Stomach (tissue), 9 donors: ENCODE data around the gene PROM2. TPM values are rescaled to one million over a fixed set of nuclear protein-coding genes. Genes with fewer than 3 reads are reported as not detected.

Source experiments
- DNase-seq, 2 donors: peaks; one replicate each; pipeline versions ENCODE4 v3.0.0 to v3.0.0-alpha.2; 2013 to 2019
- H3K27ac ChIP-seq, 5 donors: fragments of 200-600 bp in 4 of 5; sonication (generic) in 4 of 5; one replicate each; pipeline ENCODE4 v1.5.1; 2013 to 2019; ENCODE audit warnings: mild to moderate bottlenecking in 1 of 5, moderate library complexity in 1 of 5
- H3K27me3 ChIP-seq, 3 donors: fragments of 200-600 bp; sonication (generic); one replicate each; pipeline ENCODE4 v1.5.1; 2017 to 2019; ENCODE audit warnings: mixed run types in 1 of 3
- H3K36me3 ChIP-seq, 4 donors: fragments of 200-600 bp; sonication (generic); 1 replicate in 3 of 4; 2 replicates in 1 of 4; pipeline ENCODE4 v1.5.1; 2016 to 2019
- H3K4me1 ChIP-seq, 4 donors: fragments of 200-600 bp; sonication (generic); one replicate each; pipeline ENCODE4 v1.5.1; 2016 to 2019
- H3K4me3 ChIP-seq, 4 donors: fragments of 200-600 bp; sonication (generic) in 3 of 4; one replicate each; pipeline ENCODE4 v1.5.1; 2016 to 2019; ENCODE audit warnings: mild to moderate bottlenecking in 1 of 4
- H3K9me3 ChIP-seq, 4 donors: fragments of 200-600 bp; sonication (generic); one replicate each; pipeline ENCODE4 v1.5.1; 2016 to 2019
- EP300 ChIP-seq: sonication (generic); formaldehyde crosslinking; IDR thresholded peaks from one replicate; pipeline ENCODE4 v1.6.1; 2017; ENCODE audit warnings: antibody characterized with exemption
- POLR2A ChIP-seq, 4 donors: fragments of 450-650 bp; IDR thresholded peaks; one replicate each; pipeline ENCODE4 v1.6.1; 2016; ENCODE audit warnings: antibody characterized with exemption in 4 of 4, control low read depth in 2 of 4, mild to moderate bottlenecking in 1 of 4, moderate library complexity in 1 of 4
- POLR2AphosphoS5 ChIP-seq, 3 donors: sonication (generic); formaldehyde crosslinking; IDR thresholded peaks; one replicate each; pipeline ENCODE4 v1.6.1; 2016; ENCODE audit warnings: antibody characterized with exemption in 3 of 3
- WGBS, 5 donors: extraction: QIAGEN DNeasy Blood & Tissue Kit in 3 of 5; methylation state at CpG; one replicate each; pipeline versions ENCODE4 v1.1.5 to v1.1.7; 2013 to 2018; 5-methylcytosine and 5-hydroxymethylcytosine counted together
- intact Hi-C: fragments of 100-400 bp; cut with DNase I; formaldehyde crosslinking; loops from one replicate; pipeline ENCODE4 v1.15.1; 2023; ENCODE audit warnings: low total_unique reads
- polyA plus RNA-seq, 3 donors: library from polyadenylated mRNA; stranded (reverse); fragments of 200-250 nt; gene quantifications; one replicate each; pipeline ENCODE4 v1.2.3, GENCODE V29; 2013
- total RNA-seq, 5 donors: library from RNA; depleted of rRNA; stranded (reverse); fragments of >200 nt; gene quantifications; one replicate each; pipeline versions ENCODE4 v1.1.0 to v1.2.3, GENCODE V29; 2014 to 2016
- TF ChIP-seq, protein P1 (sequence below), 7 experiments: fragments of 450-650 bp in 4 of 7; fragments of 200-600 bp in 3 of 7; sonication (generic) in 3 of 7; IDR thresholded peaks; one replicate each; pipeline ENCODE4 v1.5.1; 2016 to 2019; ENCODE audit warnings: antibody characterized with exemption in 7 of 7, control low read depth in 2 of 7, mild to moderate bottlenecking in 1 of 7
- donor health status: healthy with polysubstance abuse.
- donor health status: Bipolar disorder and iron deficiency.
- donor health status: healthy.

Gene PROM2
- total and polyA plus RNA-seq, 8 donors, result 6.0 to 370 (median 27.9) TPM

DNA sequence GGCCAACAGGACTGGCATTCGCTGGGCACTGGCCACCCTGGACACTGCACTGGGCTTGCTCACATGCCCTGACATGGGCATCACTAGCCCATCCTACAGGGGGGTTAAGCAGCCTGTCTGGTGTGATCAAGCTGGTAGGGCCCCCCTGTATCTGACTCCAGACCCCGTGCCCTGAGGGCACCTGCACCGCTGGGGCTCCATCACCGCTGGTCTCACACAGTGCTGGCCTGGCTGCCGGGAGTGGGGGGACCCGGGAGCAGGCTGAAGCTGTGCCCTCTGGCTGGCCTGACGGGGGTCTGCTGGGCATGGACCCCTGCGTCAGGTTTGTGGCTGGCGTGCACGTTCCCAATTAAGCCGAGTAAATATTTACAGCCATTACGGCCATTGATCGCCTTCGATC is 55.2 kb downstream of the PROM2 start:
- TF ChIP-seq EP300 (no peak), POLR2AphosphoS5 (IDR thresholded peaks at IDR 0.05) (no peak), POLR2A (IDR thresholded peaks at IDR 0.05) (no peak)
- TF ChIP-seq, protein P1, sequence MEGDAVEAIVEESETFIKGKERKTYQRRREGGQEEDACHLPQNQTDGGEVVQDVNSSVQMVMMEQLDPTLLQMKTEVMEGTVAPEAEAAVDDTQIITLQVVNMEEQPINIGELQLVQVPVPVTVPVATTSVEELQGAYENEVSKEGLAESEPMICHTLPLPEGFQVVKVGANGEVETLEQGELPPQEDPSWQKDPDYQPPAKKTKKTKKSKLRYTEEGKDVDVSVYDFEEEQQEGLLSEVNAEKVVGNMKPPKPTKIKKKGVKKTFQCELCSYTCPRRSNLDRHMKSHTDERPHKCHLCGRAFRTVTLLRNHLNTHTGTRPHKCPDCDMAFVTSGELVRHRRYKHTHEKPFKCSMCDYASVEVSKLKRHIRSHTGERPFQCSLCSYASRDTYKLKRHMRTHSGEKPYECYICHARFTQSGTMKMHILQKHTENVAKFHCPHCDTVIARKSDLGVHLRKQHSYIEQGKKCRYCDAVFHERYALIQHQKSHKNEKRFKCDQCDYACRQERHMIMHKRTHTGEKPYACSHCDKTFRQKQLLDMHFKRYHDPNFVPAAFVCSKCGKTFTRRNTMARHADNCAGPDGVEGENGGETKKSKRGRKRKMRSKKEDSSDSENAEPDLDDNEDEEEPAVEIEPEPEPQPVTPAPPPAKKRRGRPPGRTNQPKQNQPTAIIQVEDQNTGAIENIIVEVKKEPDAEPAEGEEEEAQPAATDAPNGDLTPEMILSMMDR (IDR thresholded peaks at IDR 0.05), result no peak
- intact Hi-C loops, result no loop called here
- no peak for DNase-seq
- WGBS, 5 donors, result 81 to 90% (median 88%) methylated on average over 11 to 14 of the region's 14 CpGs
- no peaks in the 10 kb centered on the region for H3K9me3 ChIP-seq
- H3K4me1 ChIP-seq, result no peaks in the 10 kb centered on the region
- H3K4me3 ChIP-seq, result no peak overlapping the region
- H3K36me3 ChIP-seq, result no peaks in the 10 kb centered on the region
- no peak overlapping the region for H3K27ac ChIP-seq
- H3K27me3 ChIP-seq, result no peaks in the 10 kb centered on the region

DNA sequence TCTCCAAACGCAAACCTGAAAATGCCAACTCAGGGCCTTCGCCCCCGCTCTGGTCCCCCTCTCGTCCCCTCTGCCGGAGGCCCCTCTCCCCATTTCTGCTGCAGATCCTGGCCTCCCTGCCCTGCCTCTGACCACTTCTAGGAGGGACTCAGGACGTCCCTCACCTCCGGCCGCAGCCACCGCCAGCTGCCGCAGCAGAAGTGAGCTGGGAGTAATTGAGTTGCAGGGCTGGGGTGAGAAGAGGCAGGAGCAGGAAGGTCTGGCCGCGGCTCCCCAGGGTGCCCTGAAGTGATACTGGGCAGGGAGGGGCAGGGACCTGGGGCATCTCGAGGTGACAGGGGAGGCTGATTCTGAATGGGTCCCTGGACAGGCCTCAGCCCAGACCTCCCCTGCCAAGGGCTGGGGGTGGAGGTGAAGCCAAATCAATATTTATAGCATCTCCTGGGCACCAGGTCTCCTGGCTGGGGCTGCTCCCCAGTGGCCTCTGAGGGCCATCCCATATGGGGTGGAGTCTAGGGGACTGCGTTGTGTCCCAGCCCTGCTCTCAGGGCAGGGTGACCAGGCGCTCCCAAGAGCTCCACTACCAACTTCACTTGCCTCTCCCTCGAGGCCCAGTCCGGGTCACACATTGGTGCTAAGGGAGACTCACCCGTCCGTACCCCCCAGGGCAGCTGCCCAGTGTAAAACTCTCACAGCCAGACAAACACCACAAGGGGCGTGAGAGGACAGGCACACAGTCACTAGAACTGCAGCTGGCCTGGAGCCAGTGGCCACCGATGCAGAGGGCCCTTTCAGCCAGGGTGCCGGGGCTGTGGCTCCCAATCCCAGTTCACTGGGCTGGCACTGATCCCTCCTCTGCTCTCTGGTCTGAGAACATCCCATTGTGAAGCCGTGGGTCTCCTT is 55.9 kb downstream of the PROM2 start:
- Histone ChIP-seq H3K4me1 (no peaks in the 10 kb centered on the region), H3K9me3 (no peaks in the 10 kb centered on the region), H3K36me3 (no peaks in the 10 kb centered on the region), H3K27me3 (no peaks in the 10 kb centered on the region), H3K4me3 (no peak overlapping the region), H3K27ac (no peak overlapping the region)
- TF ChIP-seq POLR2AphosphoS5 (IDR thresholded peaks at IDR 0.05), result no peak
- TF ChIP-seq, protein P1 (IDR thresholded peaks at IDR 0.05), result no peak
- TF ChIP-seq POLR2A (IDR thresholded peaks at IDR 0.05), result no peak
- no peak for TF ChIP-seq EP300
- 64 to 79% (median 69%) methylated on average over 15 to 23 of the region's 23 CpGs for WGBS, 5 donors
- intact Hi-C loops, result no loop called here
- DNase-seq, result peak in 1 of 2 donors; percentile 32

DNA sequence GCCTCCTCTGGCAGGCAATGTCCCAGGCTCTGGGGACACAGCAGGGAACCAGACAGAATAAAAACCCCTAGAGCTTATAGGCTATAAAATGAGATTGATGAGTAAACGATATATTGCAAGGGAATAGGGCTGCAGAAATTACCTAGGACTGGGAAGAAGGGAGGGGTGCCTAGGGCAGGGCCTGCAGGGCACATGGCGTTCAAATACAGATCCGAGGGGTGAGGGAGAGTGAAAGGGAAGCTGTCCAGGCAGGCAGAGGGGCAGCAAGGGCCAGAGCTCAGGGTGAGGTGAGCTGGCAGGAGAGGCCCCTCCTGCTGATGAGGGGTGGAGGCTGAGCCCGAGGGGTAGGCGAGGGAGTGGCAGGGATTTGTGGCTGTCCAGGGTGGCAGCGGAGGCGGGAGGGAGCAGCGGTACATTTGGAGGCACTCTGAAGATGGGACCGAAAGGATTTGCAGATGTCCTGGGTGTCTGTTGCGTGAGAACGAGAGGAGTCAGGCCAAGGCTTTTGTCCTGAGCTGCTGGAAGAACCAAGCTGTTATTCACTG is 56.6 kb downstream of the PROM2 start:
- DNase-seq, result no peak
- Histone ChIP-seq H3K36me3 (no peaks in the 10 kb centered on the region), H3K27me3 (no peaks in the 10 kb centered on the region), H3K4me3 (no peak overlapping the region), H3K27ac (no peak overlapping the region), H3K9me3 (no peaks in the 10 kb centered on the region), H3K4me1 (no peaks in the 10 kb centered on the region)
- intact Hi-C loops, result no loop called here
- TF ChIP-seq EP300, result no peak
- TF ChIP-seq POLR2AphosphoS5 (IDR thresholded peaks at IDR 0.05), result no peak
- TF ChIP-seq, protein P1 (IDR thresholded peaks at IDR 0.05), result no peak
- no peak for TF ChIP-seq POLR2A (IDR thresholded peaks at IDR 0.05)
- WGBS, 5 donors, result 79 to 87% (median 82%) methylated on average over 11 of the region's 11 CpGs

DNA sequence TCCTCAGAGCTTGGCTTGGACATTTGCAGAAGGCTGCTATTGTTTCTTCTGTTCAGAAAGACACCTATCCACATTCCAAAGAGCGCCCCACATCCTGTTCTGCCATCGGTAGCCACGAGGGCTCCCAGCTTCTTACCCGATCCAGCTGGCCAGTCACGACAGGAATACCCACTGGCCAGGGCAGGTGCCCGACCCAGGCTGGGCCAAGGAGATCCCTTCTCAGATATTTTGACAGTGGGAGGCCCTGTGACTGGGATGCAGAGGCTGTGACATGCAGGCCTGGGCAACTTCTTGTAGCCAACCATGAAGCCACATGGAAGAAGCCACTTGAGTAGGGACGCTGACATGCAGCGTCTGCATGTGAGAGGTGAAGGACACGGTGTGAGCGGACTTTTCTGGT is 57.4 kb downstream of the PROM2 start:
- Histone ChIP-seq H3K9me3 (no peaks in the 10 kb centered on the region), H3K27me3 (no peaks in the 10 kb centered on the region), H3K4me1 (no peaks in the 10 kb centered on the region), H3K36me3 (no peaks in the 10 kb centered on the region), H3K4me3 (no peak overlapping the region), H3K27ac (no peak overlapping the region)
- no peak for DNase-seq
- intact Hi-C loops, result no loop called here
- no peak for TF ChIP-seq POLR2AphosphoS5 (IDR thresholded peaks at IDR 0.05)
- no peak for TF ChIP-seq EP300
- TF ChIP-seq, protein P1 (IDR thresholded peaks at IDR 0.05), result no peak
- 85 to 97% (median 90%) methylated on average over 8 to 10 of the region's 10 CpGs for WGBS, 5 donors
